Neuronal stem cell (in vitro differentiated cells): ENCODE data around the gene SLC3A2.

ENCODE experiments used
- DNase-seq: peaks from one replicate; pipeline ENCODE4 v3.0.0-alpha.2; 2013; ENCODE audit warnings: low spot score
- H2AFZ ChIP-seq: one replicate; pipeline ENCODE4 v1.6.1; 2013; ENCODE audit warnings: mild to moderate bottlenecking, low read length, inconsistent platforms
- H2AK5ac ChIP-seq: 2 replicates; pipeline ENCODE4 v1.6.1; 2013; ENCODE audit warnings: low read depth, mild to moderate bottlenecking, inconsistent platforms, low read length, moderate library complexity, mixed read lengths
- H2BK120ac ChIP-seq: 2 replicates; pipeline ENCODE4 v1.6.1; 2013; ENCODE audit warnings: low read depth, mild to moderate bottlenecking, inconsistent platforms, low read length, moderate library complexity, mixed read lengths
- H2BK12ac ChIP-seq: one replicate; pipeline ENCODE4 v1.6.1; 2013; ENCODE audit warnings: low read length, inconsistent platforms
- H2BK15ac ChIP-seq: 2 replicates; pipeline ENCODE4 v1.6.1; 2013; ENCODE audit warnings: mild to moderate bottlenecking, low read length, inconsistent platforms, mixed read lengths
- H2BK5ac ChIP-seq: one replicate; pipeline ENCODE4 v1.6.1; 2013; ENCODE audit warnings: inconsistent platforms, mild to moderate bottlenecking, low read length, moderate library complexity
- H3K14ac ChIP-seq: one replicate; pipeline ENCODE4 v1.6.1; 2013; ENCODE audit warnings: low read length, inconsistent platforms
- H3K18ac ChIP-seq: 2 replicates; pipeline ENCODE4 v1.6.1; 2013; ENCODE audit warnings: low read length, inconsistent platforms
- H3K23ac ChIP-seq: 2 replicates; pipeline ENCODE4 v1.6.1; 2013; ENCODE audit warnings: low read depth, mild to moderate bottlenecking, mixed read lengths, low read length, inconsistent platforms; ENCODE audit not compliant: poor library complexity
- H3K27ac ChIP-seq: replicated peaks from 3 replicates; pipeline ENCODE4 v1.5.1; 2013; ENCODE audit warnings: low read length, inconsistent platforms
- H3K27me3 ChIP-seq, 3 experiments: 2 replicates each; pipeline ENCODE4 v1.6.1; 2013; ENCODE audit warnings: low read length in 3 of 3, mild to moderate bottlenecking in 2 of 3, inconsistent platforms in 1 of 3, low read depth in 1 of 3, mixed read lengths in 1 of 3, moderate library complexity in 1 of 3; ENCODE audit not compliant: control insufficient read depth in 3 of 3, insufficient read depth in 3 of 3
- H3K36me3 ChIP-seq, 2 donors: replicated peaks in 1 of 2; 2 replicates each; pipeline ENCODE4 v1.6.1; 2013; ENCODE audit warnings: low read length in 2 of 2; ENCODE audit not compliant: control insufficient read depth in 2 of 2, insufficient read depth in 2 of 2
- H3K4ac ChIP-seq: 2 replicates; pipeline ENCODE4 v1.6.1; 2013; ENCODE audit warnings: inconsistent platforms, mild to moderate bottlenecking, low read length, moderate library complexity
- H3K4me1 ChIP-seq, 2 donors: 1 replicate in 1 of 2; 2 replicates in 1 of 2; pipeline ENCODE4 v1.6.1; 2013; ENCODE audit warnings: low read length in 2 of 2, low read depth in 1 of 2; ENCODE audit not compliant: control insufficient read depth in 2 of 2, insufficient read depth in 1 of 2
- H3K4me2 ChIP-seq: one replicate; pipeline ENCODE4 v1.6.1; 2013; ENCODE audit warnings: mild to moderate bottlenecking, low read length, inconsistent platforms; ENCODE audit not compliant: insufficient read depth, poor library complexity, severe bottlenecking
- H3K4me3 ChIP-seq, 2 donors: 2 replicates each; pipeline ENCODE4 v1.5.1; 2013; ENCODE audit warnings: low read length in 2 of 2, mild to moderate bottlenecking in 2 of 2, inconsistent platforms in 1 of 2, moderate library complexity in 1 of 2
- H3K79me1 ChIP-seq: one replicate; pipeline ENCODE4 v1.6.1; 2013; ENCODE audit warnings: low read depth, mild to moderate bottlenecking, inconsistent platforms, low read length, moderate library complexity
- H3K9ac ChIP-seq: one replicate; pipeline ENCODE4 v1.6.1; 2013; ENCODE audit warnings: mild to moderate bottlenecking, low read depth, low read length, inconsistent platforms; ENCODE audit not compliant: poor library complexity
- H3K9me3 ChIP-seq, 2 donors: replicated peaks in 1 of 2; 2 replicates each; pipeline versions ENCODE3 to v1.6.1; 2013; ENCODE audit warnings: low read length in 2 of 2, mild to moderate bottlenecking in 2 of 2, inconsistent platforms in 1 of 2, low read depth in 1 of 2, mixed read lengths in 1 of 2, moderate library complexity in 1 of 2; ENCODE audit not compliant: control insufficient read depth in 2 of 2, insufficient read depth in 1 of 2
- H4K8ac ChIP-seq: one replicate; pipeline ENCODE4 v1.6.1; 2013; ENCODE audit warnings: low read depth, mild to moderate bottlenecking, inconsistent platforms, low read length, moderate library complexity
- H4K91ac ChIP-seq: one replicate; pipeline ENCODE4 v1.6.1; 2013; ENCODE audit warnings: low read length, low read depth, mild to moderate bottlenecking, inconsistent platforms; ENCODE audit not compliant: poor library complexity
- WGBS, 2 donors: extraction: QIAGEN DNeasy Blood & Tissue Kit; methylation state at CpG; one replicate each; pipeline ENCODE4 v1.1.7; 2013; ENCODE audit warnings: missing lambda C conversion rate in 2 of 2, mixed read lengths in 1 of 2; ENCODE audit not compliant: insufficient read length in 2 of 2, insufficient replicate concordance in 1 of 2; ENCODE audit errors: extremely low coverage in 2 of 2; 5-methylcytosine and 5-hydroxymethylcytosine counted together

Gene SLC3A2

GRCh38 chr11:62889126-62889483, 8.4 kb downstream of the SLC3A2 start:
- Histone ChIP-seq H3K9ac (no peak overlapping the region), H3K36me3 (peaks cover 44 to 61% of the 10 kb centered on the region in 2 donors), H2BK12ac (no peak overlapping the region), H3K4ac (no peak overlapping the region), H3K27ac (no peak overlapping the region), H2BK15ac (no peak overlapping the region), H3K23ac (no peak overlapping the region), H2AK5ac (no peak overlapping the region), H3K9me3 (no peaks in the 10 kb centered on the region), H3K18ac (no peak overlapping the region), H3K4me1 (peaks cover 0 to 11% of the 10 kb centered on the region in 2 donors), H3K4me2 (no peak overlapping the region), H2BK120ac (no peak overlapping the region), H4K8ac (no peak overlapping the region), H2BK5ac (no peak overlapping the region), H3K4me3 (no peak overlapping the region), H3K27me3 (no peaks in the 10 kb centered on the region), H3K14ac (no peak overlapping the region), H4K91ac (no peak overlapping the region), H2AFZ (no peak overlapping the region), H3K79me1 (peaks cover 8% of the 10 kb centered on the region)
- no CpG with 5 or more reads among the region's 2 CpGs for WGBS, 2 donors
- DNase-seq = no peak

- no peak for DNase-seq
- Histone ChIP-seq H3K14ac (no peak overlapping the region), H3K23ac (no peak overlapping the region), H3K4me3 (no peak overlapping the region), H3K4me1 (peaks cover 0 to 6% of the 10 kb centered on the region in 2 donors), H3K79me1 (peaks cover 8% of the 10 kb centered on the region), H3K9me3 (no peaks in the 10 kb centered on the region), H2BK120ac (no peak overlapping the region), H2BK12ac (no peak overlapping the region), H3K4me2 (no peak overlapping the region), H2BK5ac (no peak overlapping the region), H3K27me3 (no peaks in the 10 kb centered on the region), H3K4ac (no peak overlapping the region), H4K91ac (no peak overlapping the region), H3K18ac (no peak overlapping the region), H4K8ac (no peak overlapping the region), H2BK15ac (no peak overlapping the region), H3K9ac (no peak overlapping the region), H2AFZ (no peak overlapping the region), H2AK5ac (no peak overlapping the region), H3K36me3 (peaks cover 39 to 54% of the 10 kb centered on the region in 2 donors), H3K27ac (no peak overlapping the region)
- no CpG with 5 or more reads among the region's 11 CpGs for WGBS, 2 donors
These were observed 9.1 kb downstream of the SLC3A2 start for GRCh38 chr11:62889484-62890437.

GRCh38 chr11:62892077-62892922, 11.6 kb downstream of the SLC3A2 start:
- Histone ChIP-seq H3K36me3 (peaks cover 20 to 29% of the 10 kb centered on the region in 2 donors), H3K14ac (no peak overlapping the region), H2AK5ac (no peak overlapping the region), H3K23ac (no peak overlapping the region), H2BK15ac (no peak overlapping the region), H2BK12ac (no peak overlapping the region), H3K4me3 (no peak overlapping the region), H3K79me1 (peaks cover 2% of the 10 kb centered on the region), H3K18ac (no peak overlapping the region), H3K4me2 (no peak overlapping the region), H3K4me1 (no peaks in the 10 kb centered on the region), H4K8ac (no peak overlapping the region), H2AFZ (no peak overlapping the region), H2BK5ac (no peak overlapping the region), H3K4ac (no peak overlapping the region), H4K91ac (no peak overlapping the region), H2BK120ac (no peak overlapping the region), H3K9ac (no peak overlapping the region), H3K9me3 (no peaks in the 10 kb centered on the region), H3K27me3 (no peaks in the 10 kb centered on the region), H3K27ac (no peak overlapping the region)
- no peak for DNase-seq
- no CpG with 5 or more reads among the region's 10 CpGs for WGBS, 2 donors

GRCh38 chr11:62895501-62895900, 14.8 kb downstream of the SLC3A2 start:
- no peak for DNase-seq
- Histone ChIP-seq H2AFZ (no peak overlapping the region), H3K9me3 (no peaks in the 10 kb centered on the region), H2BK5ac (no peak overlapping the region), H2BK15ac (no peak overlapping the region), H3K27ac (no peak overlapping the region), H2BK120ac (no peak overlapping the region), H3K9ac (no peak overlapping the region), H3K18ac (no peak overlapping the region), H3K14ac (no peak overlapping the region), H4K8ac (no peak overlapping the region), H2BK12ac (no peak overlapping the region), H3K4ac (no peak overlapping the region), H3K79me1 (no peaks in the 10 kb centered on the region), H3K36me3 (no peaks in the 10 kb centered on the region), H2AK5ac (no peak overlapping the region), H3K4me2 (no peak overlapping the region), H3K27me3 (no peaks in the 10 kb centered on the region), H3K4me3 (no peak overlapping the region), H3K23ac (no peak overlapping the region), H3K4me1 (no peaks in the 10 kb centered on the region), H4K91ac (no peak overlapping the region)
- WGBS, 2 donors = no CpG with 5 or more reads among the region's 6 CpGs
